PC-3 (cell line): ENCODE data around the gene OR1D5.

Experiments used
- EZH2 ChIP-seq: fragments of 300-600 bp; sonication (generic); IDR thresholded peaks from one replicate; pipeline ENCODE4 v1.6.1; 2017; ENCODE audit warnings: antibody characterized with exemption, mild to moderate bottlenecking, low read length; ENCODE audit not compliant: unreplicated experiment
- EZH2phosphoT487 ChIP-seq: fragments of 300-600 bp; sonication (generic); IDR thresholded peaks from 2 replicates; pipeline ENCODE4 v1.6.1; 2018; ENCODE audit warnings: mild to moderate bottlenecking, antibody characterized with exemption, low read length, borderline replicate concordance
- TF ChIP-seq, protein P1 (sequence below): fragments of 300-600 bp; sonication (generic); conservative IDR thresholded peaks from 2 replicates; pipeline ENCODE4 v1.5.1; 2017; ENCODE audit warnings: antibody characterized with exemption, low read depth, mild to moderate bottlenecking, low read length

DNA sequence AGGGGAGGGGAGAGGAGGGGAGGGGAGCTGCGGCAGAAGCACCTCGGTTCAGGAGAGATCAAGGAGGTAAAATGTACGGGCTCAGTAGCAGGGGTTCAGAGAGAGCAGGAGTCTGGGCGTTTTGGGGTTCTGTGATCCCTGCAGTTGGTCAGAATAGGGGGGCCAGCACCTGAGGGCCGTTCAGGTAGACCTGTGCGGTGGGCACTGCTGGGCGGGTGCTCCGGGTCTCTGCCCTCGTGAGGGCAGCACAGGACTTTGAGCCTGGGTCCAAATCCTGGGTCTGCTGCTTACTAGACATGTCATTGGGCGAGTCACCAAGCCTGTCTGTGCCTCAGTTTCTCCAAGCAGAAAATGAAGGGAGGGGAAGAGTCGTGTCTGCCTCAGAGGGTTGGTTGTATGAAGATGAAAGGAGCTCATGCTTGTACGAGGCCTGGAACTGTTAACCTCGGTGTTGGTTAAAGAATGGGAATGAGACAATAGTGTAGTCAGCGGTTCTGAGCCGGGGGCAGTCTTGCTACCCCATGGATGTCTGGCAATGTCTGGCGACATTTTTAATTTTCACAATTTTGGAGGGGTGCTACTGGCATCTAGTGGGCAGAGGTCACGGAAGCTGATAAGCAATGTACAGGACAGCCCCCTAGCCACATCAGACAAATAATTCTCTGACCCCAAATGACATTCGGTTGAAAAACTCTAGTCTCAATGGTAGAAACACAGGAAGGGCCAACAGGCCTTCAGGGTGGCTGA is 35.4 kb downstream of the OR1D5 start:
- TF ChIP-seq, protein P1, sequence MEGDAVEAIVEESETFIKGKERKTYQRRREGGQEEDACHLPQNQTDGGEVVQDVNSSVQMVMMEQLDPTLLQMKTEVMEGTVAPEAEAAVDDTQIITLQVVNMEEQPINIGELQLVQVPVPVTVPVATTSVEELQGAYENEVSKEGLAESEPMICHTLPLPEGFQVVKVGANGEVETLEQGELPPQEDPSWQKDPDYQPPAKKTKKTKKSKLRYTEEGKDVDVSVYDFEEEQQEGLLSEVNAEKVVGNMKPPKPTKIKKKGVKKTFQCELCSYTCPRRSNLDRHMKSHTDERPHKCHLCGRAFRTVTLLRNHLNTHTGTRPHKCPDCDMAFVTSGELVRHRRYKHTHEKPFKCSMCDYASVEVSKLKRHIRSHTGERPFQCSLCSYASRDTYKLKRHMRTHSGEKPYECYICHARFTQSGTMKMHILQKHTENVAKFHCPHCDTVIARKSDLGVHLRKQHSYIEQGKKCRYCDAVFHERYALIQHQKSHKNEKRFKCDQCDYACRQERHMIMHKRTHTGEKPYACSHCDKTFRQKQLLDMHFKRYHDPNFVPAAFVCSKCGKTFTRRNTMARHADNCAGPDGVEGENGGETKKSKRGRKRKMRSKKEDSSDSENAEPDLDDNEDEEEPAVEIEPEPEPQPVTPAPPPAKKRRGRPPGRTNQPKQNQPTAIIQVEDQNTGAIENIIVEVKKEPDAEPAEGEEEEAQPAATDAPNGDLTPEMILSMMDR: no peak
- TF ChIP-seq EZH2 (no peak), EZH2phosphoT487 (no peak)
